ENCODE measurements around the gene OAS3. TPM values are rescaled to one million over a fixed set of nuclear protein-coding genes. Genes with fewer than 3 reads are reported as not detected.

The OAS3 gene
- polyA plus RNA-seq, 2 donors = 13.2 to 15.2 TPM

GRCh38 chr12:113021500-113021899 is 83.2 kb downstream of the OAS3 start:
- H3K27ac ChIP-seq (ENCODE audit: low read depth in 2 of 2, low read length in 1 of 2) = no peak overlapping the region
- no peaks in the 10 kb centered on the region for H3K27me3 ChIP-seq (ENCODE audit: control insufficient read depth in 1 of 2, insufficient read depth in 2 of 2, low read length in 2 of 2)
- H3K4me3 ChIP-seq (ENCODE audit: low read depth in 1 of 2, low read length in 2 of 2) = no peak overlapping the region
- 67 to 72% methylated on average over 1 of the region's 1 CpG for WGBS, 2 donors
- no peaks in the 10 kb centered on the region for H3K9me3 ChIP-seq (ENCODE audit: control insufficient read depth in 2 of 2, insufficient read depth in 1 of 2, low read depth in 1 of 2, low read length in 1 of 2)
- H3K36me3 ChIP-seq (ENCODE audit: control insufficient read depth in 2 of 2, insufficient read depth in 2 of 2, low read length in 1 of 2) = no peaks in the 10 kb centered on the region
- no peaks in the 10 kb centered on the region for H3K4me1 ChIP-seq (ENCODE audit: control insufficient read depth in 2 of 2, insufficient read depth in 2 of 2, low read length in 1 of 2)

Other genes with a start within 250 kb of the OAS3 start
- gene RPH3A, start 146.7 kb upstream of the OAS3 start, polyA plus RNA-seq = not detected
- gene OAS1, start 31.5 kb upstream of the OAS3 start, polyA plus RNA-seq = 10 to 100 TPM; 47.9 to 58.6 TPM
- 10 to 100 TPM in 1 of 2 donors, 1 to 10 TPM in 1; 6.6 to 10.8 TPM for gene OAS2, start 40.0 kb downstream of the OAS3 start, polyA plus RNA-seq
- under 1 TPM; 0.49 to 0.59 TPM for gene DTX1, start 118.3 kb downstream of the OAS3 start, polyA plus RNA-seq
- gene RASAL1, start 197.3 kb downstream of the OAS3 start, polyA plus RNA-seq = 10 to 100 TPM; 43.4 to 52.7 TPM
- under 1 TPM; 0.35 to 0.73 TPM for gene CFAP73, start 211.2 kb downstream of the OAS3 start, polyA plus RNA-seq
- 10 to 100 TPM; 34.3 to 49.1 TPM for gene DDX54, start 247.0 kb downstream of the OAS3 start, polyA plus RNA-seq
- 10 to 100 TPM in 1 of 2 donors, 1 to 10 TPM in 1; 6.8 to 14.6 TPM for gene RITA1, start 247.2 kb downstream of the OAS3 start, polyA plus RNA-seq

Measured in esophagus (tissue), 2 donors.